Natural killer cell (primary cell): Measurements from ENCODE around the gene PRG2. TPM values are rescaled to one million over a fixed set of nuclear protein-coding genes. Genes with fewer than 3 reads are reported as not detected.

Source experiments
- ATAC-seq, 3 donors: fragments of 150-1000 bp in 2 of 3; fragments of 200-7000 bp in 1 of 3; cut with Tn5 transposase; 1 replicate in 1 of 3; 2 replicates in 2 of 3; pipeline ENCODE4 v1.10.0; 2021; ENCODE audit warnings: mild to moderate bottlenecking in 2 of 3, moderate library complexity in 2 of 3
- DNase-seq, 2 donors: peaks; one replicate each; pipeline versions ENCODE4 v3.0.0 to v3.0.0-alpha.2; 2013 to 2021; ENCODE audit warnings: mixed read lengths in 1 of 2
- H3K27ac ChIP-seq: one replicate; pipeline ENCODE4 v1.5.1; 2013; ENCODE audit warnings: mild to moderate bottlenecking, low read length
- H3K27me3 ChIP-seq: one replicate; pipeline ENCODE4 v1.6.1; 2013; ENCODE audit warnings: low read length; ENCODE audit not compliant: control insufficient read depth, insufficient read depth
- H3K36me3 ChIP-seq: one replicate; pipeline ENCODE4 v1.6.1; 2013; ENCODE audit warnings: low read length; ENCODE audit not compliant: control insufficient read depth, insufficient read depth
- H3K4me1 ChIP-seq: one replicate; pipeline ENCODE4 v1.6.1; 2013; ENCODE audit warnings: low read length; ENCODE audit not compliant: control insufficient read depth, insufficient read depth
- H3K4me3 ChIP-seq: one replicate; pipeline ENCODE4 v1.5.1; 2013; ENCODE audit warnings: low read length
- H3K9me3 ChIP-seq: one replicate; pipeline ENCODE4 v1.6.1; 2013; ENCODE audit warnings: low read length; ENCODE audit not compliant: control insufficient read depth, insufficient read depth
- H3K27ac Mint-ChIP-seq, 2 donors: one replicate each; pipeline ENCODE4 v1.8.0; 2022; ENCODE audit warnings: mild to moderate bottlenecking in 2 of 2, mixed read lengths in 2 of 2, moderate library complexity in 1 of 2
- H3K27me3 Mint-ChIP-seq, 2 donors: one replicate each; pipeline ENCODE4 v1.8.0; 2022; ENCODE audit warnings: low read depth in 2 of 2, mixed read lengths in 2 of 2
- H3K36me3 Mint-ChIP-seq: one replicate; pipeline ENCODE4 v1.8.0; 2022; ENCODE audit warnings: mixed read lengths
- H3K4me1 Mint-ChIP-seq, 2 donors: one replicate each; pipeline ENCODE4 v1.8.0; 2022; ENCODE audit warnings: mixed read lengths in 2 of 2
- H3K4me3 Mint-ChIP-seq: one replicate; pipeline ENCODE4 v1.8.0; 2022; ENCODE audit warnings: mild to moderate bottlenecking, moderate library complexity, mixed read lengths
- H3K9me3 Mint-ChIP-seq, 2 donors: one replicate each; pipeline ENCODE4 v1.8.0; 2022; ENCODE audit warnings: mixed read lengths in 2 of 2
- WGBS: methylation state at CpG from one replicate; pipeline ENCODE4 v1.1.7; 2013; ENCODE audit warnings: missing lambda C conversion rate; ENCODE audit not compliant: insufficient coverage; 5-methylcytosine and 5-hydroxymethylcytosine counted together
- intact Hi-C: fragments of 100-400 bp; cut with micrococcal nuclease; formaldehyde crosslinking; loops from one replicate; pipeline ENCODE4 v1.14.2; 2022
- total RNA-seq, 4 donors: library from RNA; stranded (reverse); fragments of 120-200 nt in 1 of 4; gene quantifications; one replicate each; pipeline versions ENCODE4 v1.2.3 to v1.2.4, GENCODE V29; 2013 to 2022
- TF ChIP-seq, protein P1 (sequence below): fragments of 200-600 bp; IDR thresholded peaks from one replicate; pipeline ENCODE4 v1.8.0; 2022; ENCODE audit warnings: antibody characterized with exemption

PRG2 gene
- total RNA-seq, 3 donors from 2014 or later (not counting 1 experiment from before 2014, with no cell fraction given), result 1.2 to 2.4 TPM; not detected in 1

DNA sequence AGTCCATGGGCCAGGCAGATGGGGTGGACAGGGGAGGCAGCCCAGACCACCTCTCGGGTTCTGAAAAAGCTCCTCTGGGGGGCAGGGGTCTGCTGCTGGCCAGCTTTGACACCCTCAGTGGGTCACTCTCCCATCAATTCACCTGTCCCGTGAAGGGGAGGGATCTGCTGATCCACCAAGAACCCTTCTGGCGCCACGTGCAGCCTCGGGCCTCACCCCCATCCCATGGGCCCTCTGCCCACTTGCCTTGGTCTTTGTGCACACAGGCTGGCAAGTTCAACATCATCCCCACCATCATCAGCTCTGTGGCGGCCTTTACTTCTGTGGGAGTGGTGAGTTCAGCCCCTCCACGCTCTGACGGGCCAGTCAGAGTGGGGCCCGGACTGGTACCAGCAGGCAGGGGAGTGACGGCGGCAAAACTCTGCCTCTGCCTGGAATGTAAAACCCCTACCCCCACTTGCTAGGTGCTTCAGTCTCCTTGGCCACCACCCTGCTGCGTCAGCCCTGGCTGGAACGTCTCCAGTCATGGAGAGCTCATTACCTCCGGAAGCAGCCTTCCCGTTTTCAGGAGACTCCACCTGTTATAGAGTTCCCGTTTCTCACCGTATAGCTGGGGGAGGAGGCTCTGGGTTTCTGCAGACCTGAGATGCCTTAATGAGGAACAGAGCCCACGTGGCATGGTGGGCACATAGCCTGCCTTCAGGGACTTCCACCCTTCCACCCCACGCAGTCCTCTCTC lies 22.2 kb downstream of the PRG2 start:
- DNase-seq (no peak), ATAC-seq (no peak)
- intact Hi-C loops, result no loop called here
- Histone ChIP-seq H3K36me3 (no peaks in the 10 kb centered on the region), H3K9me3 (no peaks in the 10 kb centered on the region), H3K27me3 (no peaks in the 10 kb centered on the region), H3K27ac (no peak overlapping the region), H3K4me1 (no peaks in the 10 kb centered on the region), H3K4me3 (no peak overlapping the region)
- WGBS, result 63% methylated on average over 18 of the region's 19 CpGs
- H3K27ac Mint-ChIP-seq, result no peak overlapping the region
- no peaks in the 10 kb centered on the region for H3K36me3 Mint-ChIP-seq
- TF ChIP-seq, protein P1, sequence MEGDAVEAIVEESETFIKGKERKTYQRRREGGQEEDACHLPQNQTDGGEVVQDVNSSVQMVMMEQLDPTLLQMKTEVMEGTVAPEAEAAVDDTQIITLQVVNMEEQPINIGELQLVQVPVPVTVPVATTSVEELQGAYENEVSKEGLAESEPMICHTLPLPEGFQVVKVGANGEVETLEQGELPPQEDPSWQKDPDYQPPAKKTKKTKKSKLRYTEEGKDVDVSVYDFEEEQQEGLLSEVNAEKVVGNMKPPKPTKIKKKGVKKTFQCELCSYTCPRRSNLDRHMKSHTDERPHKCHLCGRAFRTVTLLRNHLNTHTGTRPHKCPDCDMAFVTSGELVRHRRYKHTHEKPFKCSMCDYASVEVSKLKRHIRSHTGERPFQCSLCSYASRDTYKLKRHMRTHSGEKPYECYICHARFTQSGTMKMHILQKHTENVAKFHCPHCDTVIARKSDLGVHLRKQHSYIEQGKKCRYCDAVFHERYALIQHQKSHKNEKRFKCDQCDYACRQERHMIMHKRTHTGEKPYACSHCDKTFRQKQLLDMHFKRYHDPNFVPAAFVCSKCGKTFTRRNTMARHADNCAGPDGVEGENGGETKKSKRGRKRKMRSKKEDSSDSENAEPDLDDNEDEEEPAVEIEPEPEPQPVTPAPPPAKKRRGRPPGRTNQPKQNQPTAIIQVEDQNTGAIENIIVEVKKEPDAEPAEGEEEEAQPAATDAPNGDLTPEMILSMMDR, result no peak
- no peaks in the 10 kb centered on the region for H3K4me1 Mint-ChIP-seq
- no peaks in the 10 kb centered on the region for H3K9me3 Mint-ChIP-seq
- H3K27me3 Mint-ChIP-seq, result peaks cover 0 to 6% of the 10 kb centered on the region in 2 donors
- no peak overlapping the region for H3K4me3 Mint-ChIP-seq

DNA sequence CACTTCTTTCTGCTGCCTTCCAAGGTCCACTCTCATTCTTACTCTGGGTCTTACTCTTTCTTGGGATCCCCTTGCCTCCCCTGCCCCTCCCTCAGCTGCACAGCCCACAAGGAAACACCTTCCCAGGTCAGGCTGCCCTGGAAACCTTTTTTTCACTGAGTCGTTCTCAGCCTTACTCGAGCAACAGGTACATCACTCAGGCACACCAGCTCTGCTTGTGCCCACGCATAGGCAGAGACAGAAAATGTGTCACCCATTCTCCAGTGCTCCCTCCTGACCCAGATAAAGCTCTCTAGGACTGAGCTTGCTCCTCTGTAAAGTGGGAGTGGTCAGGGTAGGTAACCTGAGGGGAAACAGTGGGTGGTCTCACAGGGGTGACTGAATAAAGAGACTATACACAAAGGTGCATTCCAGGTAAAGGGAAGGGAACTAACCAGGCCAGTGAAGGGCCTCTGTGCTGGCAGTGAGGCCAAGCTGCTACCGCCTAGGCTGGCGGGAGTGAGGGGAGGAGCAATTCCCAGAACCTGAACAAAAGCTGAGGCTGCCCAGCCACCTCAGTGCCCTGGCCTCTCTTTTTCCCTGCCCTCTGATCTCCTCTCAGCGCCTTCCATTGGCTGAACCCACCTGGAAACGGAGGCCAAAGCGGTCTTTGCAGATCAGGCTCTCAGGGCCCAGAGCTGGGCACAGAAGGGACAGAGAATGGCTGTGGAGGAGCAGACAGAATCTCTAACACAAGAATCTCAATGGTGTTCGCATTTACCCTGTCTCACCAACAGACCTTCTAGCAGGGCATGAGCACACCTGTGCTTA lies 25.4 kb downstream of the PRG2 start:
- no peaks in the 10 kb centered on the region for H3K36me3 ChIP-seq

DNA sequence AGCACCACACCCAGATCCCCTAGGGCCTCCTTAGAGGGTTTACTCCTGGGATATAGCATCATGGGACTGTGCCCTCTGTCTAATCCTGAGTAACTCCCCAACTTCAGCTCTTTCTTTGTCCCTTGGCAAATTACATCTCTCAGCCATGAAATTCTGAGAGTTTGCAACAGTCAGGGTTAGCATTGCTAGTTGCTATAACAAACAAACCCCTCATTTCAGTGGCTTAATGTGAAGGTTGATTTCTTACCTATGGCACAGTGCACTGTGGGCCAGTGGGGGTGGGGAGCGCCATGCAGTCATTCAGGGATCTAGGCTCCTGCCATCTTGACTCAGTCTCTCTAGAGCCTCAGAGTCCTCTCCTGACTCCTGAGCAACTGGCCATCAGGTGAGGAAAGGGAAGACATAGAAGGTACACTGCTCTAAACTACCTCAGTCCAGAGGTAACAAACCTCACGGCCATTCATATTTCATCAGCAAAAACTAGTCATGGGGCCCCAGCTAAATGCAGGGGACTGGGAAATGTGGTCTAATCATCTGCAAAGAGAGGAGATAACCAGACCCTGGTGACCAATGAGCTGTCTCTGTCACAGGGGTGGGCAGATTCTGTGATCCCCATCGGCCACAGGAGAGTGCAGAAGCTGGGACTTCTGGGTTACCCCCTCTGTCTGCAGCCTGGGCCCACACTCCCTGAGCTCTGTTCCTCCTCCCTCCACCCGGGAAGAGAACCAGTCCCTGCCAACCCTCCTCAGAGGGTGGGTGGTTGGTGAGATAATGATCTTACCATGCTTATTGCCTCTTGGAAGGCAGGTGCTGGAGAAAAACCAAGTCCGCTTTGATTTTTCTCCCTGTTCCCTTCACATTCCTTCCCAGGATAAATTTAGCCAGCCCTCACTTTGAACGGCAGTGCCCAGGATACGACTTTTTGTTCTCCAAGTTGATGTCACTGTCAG lies 27.0 kb downstream of the PRG2 start:
- Mint-ChIP-seq H3K36me3 (no peaks in the 10 kb centered on the region), H3K27ac (no peak overlapping the region), H3K27me3 (peaks cover 0 to 6% of the 10 kb centered on the region in 2 donors), H3K9me3 (no peaks in the 10 kb centered on the region), H3K4me3 (no peak overlapping the region), H3K4me1 (no peaks in the 10 kb centered on the region)
- Histone ChIP-seq H3K4me1 (no peaks in the 10 kb centered on the region), H3K27ac (no peak overlapping the region), H3K27me3 (no peaks in the 10 kb centered on the region), H3K4me3 (no peak overlapping the region), H3K36me3 (no peaks in the 10 kb centered on the region), H3K9me3 (no peaks in the 10 kb centered on the region)
- ATAC-seq (no peak), DNase-seq (no peak)
- intact Hi-C loops, result no loop called here
- TF ChIP-seq, protein P1, result no peak
- WGBS, result 80% methylated on average over 6 of the region's 7 CpGs

More for the DNA sequence above, 25.4 kb downstream of the PRG2 start:
- Histone ChIP-seq H3K4me1 (no peaks in the 10 kb centered on the region), H3K27ac (no peak overlapping the region), H3K9me3 (no peaks in the 10 kb centered on the region), H3K27me3 (no peaks in the 10 kb centered on the region), H3K4me3 (no peak overlapping the region)
- no peaks in the 10 kb centered on the region for H3K36me3 Mint-ChIP-seq
- WGBS, result 88% methylated on average over 9 of the region's 9 CpGs
- no peak for DNase-seq
- TF ChIP-seq, protein P1, result no peak
- H3K9me3 Mint-ChIP-seq, result no peaks in the 10 kb centered on the region
- H3K4me3 Mint-ChIP-seq, result no peak overlapping the region
- H3K27me3 Mint-ChIP-seq, result peaks cover 0 to 6% of the 10 kb centered on the region in 2 donors
- ATAC-seq, result no peak
- H3K27ac Mint-ChIP-seq, result no peak overlapping the region
- intact Hi-C loops, result no loop called here
- no peaks in the 10 kb centered on the region for H3K4me1 Mint-ChIP-seq
